Measurements from ENCODE around the gene HNF1A.

GRCh38 chr12:120994059-120994458, 15.7 kb downstream of the HNF1A start:
- TF ChIP-seq CTCF (IDR thresholded peaks at IDR 0.05; ENCODE audit: low read depth, low read length, missing input control) (no peak), REST (IDR thresholded peaks at IDR 0.05) (no peak), TAF1 (conservative IDR thresholded peaks at IDR 0.05) (no peak), JUND (IDR thresholded peaks at IDR 0.05) (no peak), SP1 (IDR thresholded peaks at IDR 0.05) (no peak), MAX (IDR thresholded peaks at IDR 0.05) (no peak), YY1 (IDR thresholded peaks at IDR 0.05) (no peak), RXRA (IDR thresholded peaks at IDR 0.05) (no peak), ZBTB33 (IDR thresholded peaks at IDR 0.05) (no peak)
